Transverse colon (tissue), 4 donors: ENCODE measurements around the gene SYNJ2. TPM values are rescaled to one million over a fixed set of nuclear protein-coding genes. Genes with fewer than 3 reads are reported as not detected.
A peak's percentile ranks its signal among the peaks of the same experiment; 100 is the strongest.

Experiments used
- DNase-seq: peaks from one replicate; pipeline ENCODE4 v3.0.0-alpha.2; 2019
- H3K27ac ChIP-seq, 4 donors: fragments of 200-600 bp; sonication (generic); 2 replicates each; pipeline ENCODE4 v1.5.1; 2016 to 2018; ENCODE audit warnings: inconsistent platforms in 4 of 4
- H3K27me3 ChIP-seq: fragments of 200-600 bp; sonication (generic); 2 replicates; pipeline ENCODE4 v1.5.1; 2017; ENCODE audit warnings: inconsistent platforms
- H3K36me3 ChIP-seq, 4 donors: fragments of 200-600 bp; sonication (generic); 2 replicates each; pipeline ENCODE4 v1.5.1; 2017 to 2019; ENCODE audit warnings: inconsistent platforms in 4 of 4
- H3K4me1 ChIP-seq, 4 donors: fragments of 200-600 bp; sonication (generic); 2 replicates each; pipeline ENCODE4 v1.5.1; 2017 to 2020; ENCODE audit warnings: inconsistent platforms in 4 of 4
- H3K4me3 ChIP-seq, 4 donors: fragments of 200-600 bp; sonication (generic); 1 replicate in 1 of 4; 2 replicates in 3 of 4; pipeline versions ENCODE4 v1.5.1 to v1.6.1; 2017 to 2019; ENCODE audit warnings: inconsistent platforms in 4 of 4
- H3K9me3 ChIP-seq, 2 donors: fragments of 200-600 bp; sonication (generic); 2 replicates each; pipeline ENCODE4 v1.5.1; 2017 to 2019; ENCODE audit warnings: inconsistent platforms in 2 of 2
- CTCF ChIP-seq, 5 experiments: fragments of 200-600 bp in 3 of 5; fragments of 450-650 bp in 2 of 5; sonication (generic) in 3 of 5; IDR thresholded peaks; 1 replicate in 2 of 5; 2 replicates in 3 of 5; pipeline ENCODE4 v1.5.1; 2016 to 2017; ENCODE audit warnings: antibody characterized with exemption in 5 of 5, inconsistent platforms in 3 of 5, mild to moderate bottlenecking in 2 of 5, moderate library complexity in 1 of 5
- EP300 ChIP-seq: sonication (generic); formaldehyde crosslinking; IDR thresholded peaks from one replicate; pipeline ENCODE4 v1.6.1; 2017; ENCODE audit warnings: antibody characterized with exemption, low read depth
- POLR2A ChIP-seq: fragments of 450-650 bp; IDR thresholded peaks from one replicate; pipeline ENCODE4 v1.6.1; 2016; ENCODE audit warnings: antibody characterized with exemption, mild to moderate bottlenecking, moderate library complexity
- POLR2AphosphoS5 ChIP-seq, 3 donors: sonication (generic); formaldehyde crosslinking; IDR thresholded peaks; one replicate each; pipeline ENCODE4 v1.6.1; 2016; ENCODE audit warnings: antibody characterized with exemption in 3 of 3
- WGBS, 2 donors: methylation state at CpG; one replicate each; pipeline ENCODE4 v1.1.5; 2018; ENCODE audit warnings: low coverage in 1 of 2; 5-methylcytosine and 5-hydroxymethylcytosine counted together
- in situ Hi-C, 4 donors: fragments of 200-750 bp; cut with MboI; loops; one replicate each; pipeline versions ENCODE4 v1.15.0 to v1.15.1; 2017; ENCODE audit warnings: low sequenced_read_pairs in 3 of 4, low pct_ligation_motif_present in 1 of 4, low pct_unique_long_range_greater_than_20kb in 1 of 4
- intact Hi-C: fragments of 100-400 bp; cut with DNase I; formaldehyde crosslinking; loops from one replicate; pipeline ENCODE4 v1.15.1; 2023; ENCODE audit warnings: low total_unique reads
- total RNA-seq, 4 donors: library from RNA; depleted of rRNA; stranded (reverse); fragments of >200 nt; gene quantifications; one replicate each; pipeline ENCODE4 v1.1.0, GENCODE V29; 2016

The SYNJ2 gene
- total RNA-seq, 4 donors from 2014 or later = 27.8 to 42.6 (median 31.8) TPM

GRCh38 chr6:158046201-158047126, 64.8 kb downstream of the SYNJ2 start:
- H3K27ac ChIP-seq = no peak overlapping the region
- TF ChIP-seq POLR2AphosphoS5 (IDR thresholded peaks at IDR 0.05) = no peak
- no peak for TF ChIP-seq POLR2A
- no peak for TF ChIP-seq CTCF (IDR thresholded peaks at IDR 0.05)
- no peak for TF ChIP-seq EP300
- no peaks in the 10 kb centered on the region for H3K36me3 ChIP-seq
- WGBS, 2 donors = 80 to 88% methylated on average over 12 to 20 of the region's 20 CpGs
- no peak overlapping the region for H3K4me3 ChIP-seq
- intact Hi-C loops (no loop called here), in situ Hi-C loops (no loop called here)
- peaks cover 4 to 26% (median 16%) of the 10 kb centered on the region in 4 donors for H3K4me1 ChIP-seq
- no peaks in the 10 kb centered on the region for H3K27me3 ChIP-seq
- no peak for DNase-seq
- no peaks in the 10 kb centered on the region for H3K9me3 ChIP-seq

- H3K27me3 ChIP-seq = no peaks in the 10 kb centered on the region
- H3K36me3 ChIP-seq = no peaks in the 10 kb centered on the region
- DNase-seq = peak; percentile 56
- no peaks in the 10 kb centered on the region for H3K9me3 ChIP-seq
- H3K4me1 ChIP-seq = peaks cover 4 to 23% (median 15%) of the 10 kb centered on the region in 4 donors
- TF ChIP-seq EP300 (no peak), CTCF (IDR thresholded peaks at IDR 0.05) (no peak), POLR2AphosphoS5 (IDR thresholded peaks at IDR 0.05) (no peak), POLR2A (no peak)
- no peak overlapping the region for H3K27ac ChIP-seq
- intact Hi-C loops = no loop called here
- in situ Hi-C loops = no loop called here
- no peak overlapping the region for H3K4me3 ChIP-seq
- 57 to 73% methylated on average over 5 to 10 of the region's 10 CpGs for WGBS, 2 donors
Measured at GRCh38 chr6:158047127-158047518, 65.5 kb downstream of the SYNJ2 start.

DNA sequence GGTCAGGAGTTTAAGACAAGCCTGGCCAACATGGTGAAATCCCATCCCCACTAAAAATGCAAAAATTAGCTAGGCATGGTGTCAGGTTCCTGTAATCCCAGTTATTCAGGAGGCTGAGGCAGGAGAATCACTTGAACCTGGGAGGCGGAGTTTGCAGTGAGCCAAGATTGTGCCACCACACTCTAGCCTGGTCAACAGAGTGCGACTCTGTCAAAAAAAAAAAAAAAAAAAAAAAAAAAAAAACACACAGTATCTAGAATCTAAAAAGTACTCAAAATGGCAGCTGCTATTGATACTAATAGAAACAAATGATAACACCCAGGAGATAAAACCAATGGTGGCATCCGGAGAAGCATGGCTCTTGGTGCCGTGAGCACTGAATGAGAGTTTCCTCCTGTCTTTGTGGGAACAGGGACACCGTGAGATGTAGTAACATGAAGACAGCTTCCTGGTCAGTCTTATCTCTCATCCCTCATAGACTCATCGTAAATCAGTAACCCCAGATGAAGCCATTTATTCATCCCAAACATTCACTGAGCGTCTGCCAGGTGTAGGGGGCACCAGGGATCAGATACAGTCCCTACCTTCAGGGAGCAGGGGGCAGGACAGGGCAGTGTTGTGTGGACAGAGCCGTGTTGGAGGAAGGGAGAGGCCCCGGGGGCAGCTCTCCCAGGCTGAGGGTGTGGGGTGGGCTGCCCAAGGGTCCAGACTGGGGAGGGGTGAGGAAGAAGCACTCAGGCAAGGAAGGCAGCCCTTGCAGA, 66.1 kb downstream of the SYNJ2 start:
- intact Hi-C loops = no loop called here
- Histone ChIP-seq H3K27me3 (no peaks in the 10 kb centered on the region), H3K36me3 (no peaks in the 10 kb centered on the region), H3K9me3 (no peaks in the 10 kb centered on the region), H3K27ac (no peak overlapping the region), H3K4me1 (peaks cover 4 to 20% (median 12%) of the 10 kb centered on the region in 4 donors), H3K4me3 (no peak overlapping the region)
- WGBS, 2 donors = 82 to 95% methylated on average over 3 to 9 of the region's 9 CpGs
- TF ChIP-seq EP300 (no peak), POLR2A (no peak), POLR2AphosphoS5 (IDR thresholded peaks at IDR 0.05) (no peak), CTCF (IDR thresholded peaks at IDR 0.05) (no peak)
- in situ Hi-C loops = no loop called here
- no peak for DNase-seq

DNA sequence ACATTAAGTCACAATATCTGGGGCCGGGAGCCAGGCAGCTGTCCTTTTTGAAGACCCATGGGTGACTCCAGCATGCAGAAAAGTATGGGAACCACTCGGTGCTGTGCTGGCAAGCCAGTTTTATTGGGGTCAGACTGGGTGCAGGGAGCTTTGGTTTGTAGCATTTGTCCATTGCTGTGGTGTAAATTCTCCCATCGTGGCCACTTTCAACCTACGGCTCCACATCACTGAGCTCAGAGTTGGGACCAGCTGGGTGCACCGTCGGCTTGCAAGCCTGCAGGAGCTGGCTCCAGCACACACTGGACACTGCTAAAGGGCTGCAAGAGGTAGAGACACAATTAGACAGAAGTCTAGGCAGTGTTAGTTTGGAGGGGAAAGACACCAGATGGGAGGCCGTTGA, 66.9 kb downstream of the SYNJ2 start:
- WGBS, 2 donors = 94 to 95% methylated on average over 4 to 7 of the region's 7 CpGs
- Histone ChIP-seq H3K27me3 (no peaks in the 10 kb centered on the region), H3K9me3 (no peaks in the 10 kb centered on the region), H3K36me3 (no peaks in the 10 kb centered on the region), H3K4me3 (no peak overlapping the region), H3K4me1 (peaks cover 4 to 20% (median 11%) of the 10 kb centered on the region in 4 donors), H3K27ac (no peak overlapping the region)
- intact Hi-C loops = no loop called here
- in situ Hi-C loops = no loop called here
- no peak for DNase-seq
- TF ChIP-seq POLR2A (no peak), EP300 (no peak), CTCF (IDR thresholded peaks at IDR 0.05) (no peak), POLR2AphosphoS5 (IDR thresholded peaks at IDR 0.05) (no peak)
